Left lobe of liver (tissue), 2 donors: Measurements from ENCODE around the gene ZNF782. TPM values are rescaled to one million over a fixed set of nuclear protein-coding genes. Genes with fewer than 3 reads are reported as not detected.
"Not testable (repeated sequence)": the region's sequence is repeated elsewhere in the genome, so short reads cannot be mapped to it uniquely, and the experiment has no call there.

Experiments used
- ATAC-seq: fragments of 200-7000 bp; cut with Tn5 transposase; one replicate; pipeline ENCODE4 v1.9.1; 2020; ENCODE audit warnings: mild to moderate bottlenecking, moderate library complexity
- DNase-seq: peaks from one replicate; pipeline ENCODE4 v3.0.0-alpha.2; 2020; ENCODE audit warnings: low spot score
- total RNA-seq: library from RNA; stranded (reverse); gene quantifications from one replicate; pipeline ENCODE4 v1.2.1, GENCODE V29; 2021
- donor health status: DM: no; HTN: no; CAD: no; lungs with moderate emphysema.
- donor health status: DM: no; HTN: yes; CAD: no.

The ZNF782 gene
- total RNA-seq, 1 donor from 2014 or later = 3.5 TPM

DNA sequence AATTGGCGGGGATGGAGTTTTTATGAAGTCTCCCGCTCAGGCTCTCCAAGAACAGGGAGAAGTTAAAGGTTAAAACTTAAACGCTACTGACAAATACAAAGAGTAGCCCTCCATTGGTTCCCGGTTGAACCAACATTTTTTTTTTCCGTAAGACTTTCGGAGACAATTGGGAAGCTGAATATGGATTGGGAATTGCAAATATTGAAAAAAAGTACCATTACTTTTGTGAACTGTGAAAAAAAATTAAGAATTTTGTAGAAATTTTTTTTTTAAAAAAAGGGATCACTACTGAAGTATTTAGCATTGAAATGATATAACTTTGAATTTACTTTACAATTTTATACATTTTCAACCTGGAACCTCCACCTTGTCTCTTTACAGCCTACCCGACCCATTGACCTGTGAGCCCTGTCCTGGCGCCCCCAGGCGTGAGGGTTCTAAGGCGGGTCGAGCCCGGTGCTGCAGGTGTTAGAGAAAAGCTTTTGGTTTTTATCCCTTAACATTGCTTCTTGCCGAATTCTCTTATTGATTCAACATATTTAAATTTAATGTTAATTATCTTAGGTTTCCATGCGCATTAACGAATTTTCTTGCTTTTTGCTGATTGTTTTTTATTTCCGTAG lies 448 bp upstream of the ZNF782 start:
- no peak for DNase-seq
- ATAC-seq = no peak

DNA sequence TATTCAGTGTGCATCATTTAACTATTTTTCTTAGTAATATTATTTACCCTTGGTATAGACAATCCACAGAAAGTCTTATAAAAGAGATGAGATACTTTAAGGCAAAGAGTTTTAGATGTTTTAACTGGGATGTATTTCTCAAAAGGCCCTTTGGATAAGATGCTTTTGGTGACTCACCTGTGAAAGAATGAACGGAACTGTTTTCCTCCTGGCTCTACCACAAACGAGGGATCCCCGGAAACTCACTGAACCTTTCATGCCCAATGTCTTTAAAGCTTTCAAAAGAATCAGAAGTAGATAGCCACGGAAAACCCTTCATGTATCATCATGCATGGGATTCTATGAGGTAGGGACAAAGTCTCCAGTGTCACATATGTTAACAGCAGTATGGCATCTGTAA lies 1.6 kb downstream of the ZNF782 start:
- DNase-seq = no peak
- ATAC-seq = no peak

DNA sequence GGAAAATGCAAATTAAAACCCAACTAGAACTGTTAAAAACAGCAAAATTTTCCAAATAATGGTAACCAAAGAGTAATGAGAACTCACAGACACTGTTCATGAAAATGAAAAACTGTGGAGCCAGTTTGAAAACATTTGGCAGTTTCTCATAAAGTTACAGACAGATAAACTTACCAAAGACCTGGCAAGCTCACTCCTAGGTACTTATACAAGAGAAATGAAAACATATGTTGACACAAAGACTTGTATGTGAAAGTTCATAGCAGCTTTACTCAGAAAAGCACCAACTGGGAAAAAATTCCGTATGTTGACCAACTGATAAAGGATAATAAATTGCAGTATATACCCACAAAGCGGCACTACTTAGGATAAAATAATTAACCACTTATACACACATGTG lies 10.3 kb downstream of the ZNF782 start:
- DNase-seq (no peak), ATAC-seq (no peak)

DNA sequence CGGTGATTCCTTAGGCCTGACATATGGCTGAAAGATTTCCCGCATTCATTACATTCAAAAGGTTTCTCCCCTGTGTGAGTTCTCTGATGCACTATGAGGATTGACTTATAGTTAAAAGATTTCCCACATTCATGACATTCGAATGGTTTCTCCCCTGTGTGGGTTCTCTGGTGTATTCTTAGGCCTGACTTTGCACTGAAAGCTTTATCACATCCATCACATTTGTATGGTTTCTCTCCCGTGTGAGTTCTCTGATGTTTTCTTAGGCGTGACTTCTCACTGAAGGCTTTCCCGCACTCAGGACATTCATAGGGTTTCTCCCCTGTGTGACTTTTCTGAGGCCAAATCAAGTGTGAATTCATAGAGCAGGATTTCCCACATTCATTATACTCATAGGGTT lies 35.8 kb downstream of the ZNF782 start:
- DNase-seq (no peak), ATAC-seq (no peak)

DNA sequence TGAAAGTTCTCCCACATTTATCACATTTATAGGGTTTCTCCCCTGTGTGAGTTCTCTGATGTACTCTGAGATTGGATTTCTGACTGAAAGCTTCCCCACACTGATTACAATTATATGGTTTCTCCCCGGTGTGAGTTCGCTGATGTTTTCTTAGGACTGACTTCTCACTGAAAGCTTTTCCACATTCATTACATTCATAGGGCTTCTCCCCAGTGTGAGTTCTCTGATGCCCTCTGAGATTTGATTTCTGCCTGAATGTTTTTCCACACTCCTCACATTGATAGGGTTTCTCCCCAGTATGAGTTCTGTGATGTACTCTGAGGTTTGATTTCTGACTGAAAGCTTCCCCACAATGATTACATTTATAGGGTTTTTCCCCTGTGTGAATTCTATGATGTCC lies 36.3 kb downstream of the ZNF782 start:
- DNase-seq (no peak), ATAC-seq (no peak)

DNA sequence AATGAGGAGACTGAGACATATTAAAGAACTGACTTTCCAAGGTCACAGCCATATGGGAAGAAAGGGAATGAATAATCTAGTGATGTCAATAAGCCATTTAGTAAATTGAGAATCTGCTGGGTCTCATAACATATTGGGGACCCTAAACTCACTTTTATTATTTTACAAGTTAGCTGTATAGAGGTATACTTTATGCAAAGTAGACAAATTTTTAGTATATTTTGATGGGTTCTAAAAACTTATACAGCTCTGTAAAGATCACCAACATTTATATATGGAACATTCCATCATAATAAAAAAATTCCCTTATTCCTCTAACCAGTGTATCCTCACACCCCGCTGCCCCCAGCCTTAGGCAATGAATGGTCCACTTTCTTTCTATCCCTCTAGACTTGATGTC lies 40.7 kb downstream of the ZNF782 start:
- no peak for DNase-seq

DNA sequence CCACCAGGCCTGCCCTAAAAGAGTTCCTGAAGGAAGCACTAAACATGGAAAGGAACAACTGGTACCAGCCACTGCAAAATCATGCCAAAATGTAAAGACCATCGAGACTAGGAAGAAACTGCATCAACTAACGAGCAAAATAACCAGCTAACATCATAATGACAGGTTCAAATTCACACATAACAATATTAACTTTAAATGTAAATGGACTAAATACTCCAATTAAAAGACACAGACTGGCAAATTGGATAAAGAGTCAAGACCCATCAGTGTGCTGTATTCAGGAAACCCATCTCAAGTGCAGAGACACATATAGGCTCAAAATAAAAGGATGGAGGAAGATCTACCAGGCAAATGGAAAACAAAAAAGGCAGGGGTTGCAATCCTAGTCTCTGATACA lies 55.4 kb downstream of the ZNF782 start:
- not testable (repeated sequence) for DNase-seq

More for the DNA sequence above, 40.7 kb downstream of the ZNF782 start:
- no peak for ATAC-seq

DNA sequence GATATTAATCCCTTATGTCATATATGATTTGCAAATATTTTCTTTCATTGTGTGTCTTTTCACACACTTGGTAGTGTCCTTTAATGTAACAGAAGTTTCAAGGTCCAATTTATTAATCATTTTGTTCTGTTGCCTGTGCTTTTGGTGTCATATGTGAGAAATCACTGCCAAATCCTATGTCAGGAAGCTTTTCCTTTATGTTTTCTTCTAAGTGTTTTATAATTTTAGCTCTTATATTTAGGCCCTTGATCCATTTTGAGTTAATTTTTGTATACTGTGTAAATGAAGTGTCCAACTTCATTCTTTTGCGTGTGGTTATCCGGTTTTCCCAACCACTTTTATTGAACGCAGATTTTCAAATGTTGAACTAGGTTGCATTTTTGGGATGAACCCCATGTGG lies 70.3 kb downstream of the ZNF782 start:
- ATAC-seq = no peak
- no peak for DNase-seq

More for the DNA sequence above, 55.4 kb downstream of the ZNF782 start:
- not testable (repeated sequence) for ATAC-seq

DNA sequence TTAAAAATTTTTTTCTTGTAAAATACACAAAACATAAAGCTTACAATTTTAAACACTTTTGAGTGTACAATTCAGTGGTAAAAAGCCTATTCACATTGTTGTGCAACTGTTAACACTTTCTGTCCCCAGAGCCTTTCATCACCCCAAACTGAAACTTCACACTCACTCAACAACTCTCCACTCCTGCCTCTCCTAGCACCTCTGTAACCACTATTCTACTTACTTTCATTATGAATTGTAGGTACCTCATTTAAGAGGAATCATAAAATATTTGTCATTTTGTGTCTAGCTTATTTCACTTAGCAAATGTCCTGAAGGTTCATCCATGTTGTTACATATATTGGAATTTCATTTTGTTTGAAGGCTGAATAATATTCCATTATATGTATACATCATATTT lies 72.1 kb downstream of the ZNF782 start:
- ATAC-seq (no peak), DNase-seq (no peak)

DNA sequence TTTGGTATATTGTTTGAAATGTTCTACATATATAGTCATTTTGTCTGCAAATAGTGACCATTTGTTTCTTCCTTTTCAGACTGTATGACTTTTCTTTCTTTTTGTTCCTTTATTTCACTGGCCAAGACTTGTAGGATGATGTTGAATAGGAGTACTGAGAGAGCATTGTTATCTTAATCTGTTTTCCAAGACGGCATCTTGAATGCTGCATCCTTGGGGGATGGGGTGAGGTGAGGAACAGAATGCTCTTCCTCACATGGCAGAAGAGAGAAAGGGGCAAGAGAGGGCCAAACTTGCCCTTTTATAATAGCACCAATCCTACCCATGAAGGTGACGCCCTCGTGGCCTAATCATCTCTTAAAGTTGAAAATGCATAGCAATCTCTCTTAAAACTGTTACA lies 72.8 kb downstream of the ZNF782 start:
- ATAC-seq (no peak), DNase-seq (no peak)

DNA sequence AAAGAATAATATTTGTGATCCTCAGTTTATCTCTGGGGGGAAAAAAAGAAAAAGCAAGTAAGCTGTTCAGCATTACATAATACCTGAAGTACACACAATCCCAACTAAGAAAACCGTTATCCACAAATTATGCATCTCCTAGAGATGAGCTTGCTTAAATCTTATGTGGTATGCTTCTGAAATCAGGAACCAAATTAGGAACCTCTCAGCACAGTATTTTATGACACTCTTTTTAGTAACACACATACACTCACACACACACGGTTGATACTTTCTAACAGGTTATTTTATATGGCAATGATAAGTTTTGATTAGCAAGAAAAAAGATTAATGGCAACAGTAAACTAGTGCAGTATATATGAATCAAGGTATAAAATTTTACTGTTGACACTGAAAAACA lies 75.2 kb downstream of the ZNF782 start:
- ATAC-seq (no peak), DNase-seq (no peak)

DNA sequence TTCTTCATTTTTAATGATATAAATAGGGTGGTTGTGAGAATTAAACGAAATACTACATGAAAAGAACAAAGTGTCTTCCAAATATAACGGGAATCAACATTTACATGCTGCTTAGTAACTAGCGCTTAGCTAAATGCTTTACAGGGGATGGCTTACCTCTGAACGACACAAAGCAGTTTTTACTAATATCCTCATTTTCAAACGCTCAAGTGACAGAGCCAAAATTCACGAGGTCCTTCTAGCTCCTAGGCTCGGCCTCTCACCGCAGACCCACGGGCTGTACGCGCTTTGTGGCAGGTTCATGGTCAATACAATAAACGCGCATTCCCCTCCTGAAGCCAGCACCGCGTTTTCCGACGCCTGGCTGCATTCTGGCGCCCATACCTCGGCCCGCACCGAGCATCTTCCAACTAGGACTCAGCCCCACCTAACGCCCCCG lies 76.9 kb downstream of the ZNF782 start:
- DNase-seq (no peak), ATAC-seq (no peak)

DNA sequence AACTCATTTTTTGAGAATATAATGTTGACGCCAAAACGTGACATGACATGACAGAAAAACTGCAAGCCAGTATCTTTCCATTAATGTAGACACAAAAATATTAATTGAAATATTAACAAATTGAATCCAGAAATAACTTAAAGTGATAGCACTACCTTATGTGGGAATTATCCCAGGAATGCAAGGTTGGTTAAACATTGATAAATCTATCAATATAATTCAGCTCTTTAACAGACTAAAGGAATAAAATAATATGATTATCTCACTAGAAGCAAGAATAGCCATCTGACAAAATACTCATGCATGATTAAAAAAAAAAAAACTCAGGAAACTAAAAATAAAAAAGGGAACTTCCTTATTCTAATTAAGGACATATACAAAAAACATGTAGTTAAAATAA lies 83.2 kb downstream of the ZNF782 start:
- DNase-seq (no peak), ATAC-seq (no peak)

DNA sequence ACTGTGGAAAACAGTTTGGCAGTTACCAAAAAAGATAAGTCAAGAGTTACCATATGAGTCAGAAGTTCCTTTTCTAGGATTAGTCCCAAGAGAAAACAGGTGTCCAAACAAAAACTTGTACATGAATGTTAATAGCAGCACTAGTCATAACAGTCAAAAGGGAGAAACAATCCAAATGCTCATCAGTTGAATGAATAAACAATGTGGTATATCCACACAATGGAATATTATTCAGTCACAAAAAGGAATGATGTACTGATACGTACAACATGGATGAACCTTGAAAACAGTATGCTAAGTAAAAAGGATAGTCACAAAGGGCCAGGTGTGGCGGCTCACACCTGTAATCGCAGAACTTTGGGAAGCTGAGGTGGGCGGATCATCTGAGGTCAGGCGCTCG lies 84.3 kb downstream of the ZNF782 start:
- no peak for ATAC-seq
- no peak for DNase-seq

Other genes with a start within 250 kb of the ZNF782 start
- gene CDC14B, start 234.7 kb downstream of the ZNF782 start, total RNA-seq = 29.0 TPM
- 2.8 TPM for gene PRXL2C, start 199.2 kb downstream of the ZNF782 start, total RNA-seq
- 3.7 TPM for gene ZNF510, start 76.4 kb downstream of the ZNF782 start, total RNA-seq
- gene NUTM2G, start 74.3 kb upstream of the ZNF782 start, total RNA-seq = not detected
- 0.15 TPM for gene CTSV, start 184.6 kb upstream of the ZNF782 start, total RNA-seq